Testis (tissue), 2 donors: ENCODE results near the gene LRFN5.

ENCODE experiments used
- CTCF ChIP-seq, 3 experiments: fragments of 450-650 bp in 2 of 3; fragments of 200-600 bp in 1 of 3; sonication (generic) in 1 of 3; IDR thresholded peaks; one replicate each; pipeline ENCODE4 v1.5.1; 2016 to 2019; ENCODE audit warnings: antibody characterized with exemption in 3 of 3, mild to moderate bottlenecking in 2 of 3, moderate library complexity in 1 of 3
- POLR2A ChIP-seq: fragments of 450-650 bp; IDR thresholded peaks from one replicate; pipeline ENCODE4 v1.6.1; 2017; ENCODE audit warnings: antibody characterized with exemption, mild to moderate bottlenecking, moderate library complexity

GRCh38 chr14:41568979-41569378 lies 37.7 kb upstream of the LRFN5 start:
- TF ChIP-seq CTCF (IDR thresholded peaks at IDR 0.05) (no peak), POLR2A (no peak)
